ENCODE results near the gene SSC5D. TPM values are rescaled to one million over a fixed set of nuclear protein-coding genes. Genes with fewer than 3 reads are reported as not detected.

SSC5D gene
- total RNA-seq, 1 experiment from 2014 or later: 3.2 TPM

DNA sequence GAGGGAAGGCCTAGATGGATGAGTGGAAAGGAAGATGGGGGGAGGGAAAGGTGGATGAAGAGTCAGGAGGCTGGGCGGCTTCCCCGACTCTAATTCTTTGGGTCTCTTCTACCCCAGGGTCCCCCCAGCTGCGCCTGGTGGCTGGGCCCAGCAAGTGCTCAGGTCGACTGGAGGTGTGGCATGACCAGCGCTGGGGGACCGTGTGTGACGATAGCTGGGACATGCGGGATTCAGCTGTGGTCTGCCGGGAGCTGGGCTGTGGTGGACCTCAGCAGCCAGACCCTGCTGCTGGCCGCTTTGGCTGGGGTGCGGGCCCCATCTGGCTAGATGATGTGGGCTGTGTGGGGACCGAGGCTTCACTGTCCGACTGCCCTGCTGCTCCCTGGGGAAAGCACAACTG, 9.5 kb downstream of the SSC5D start:
- H4K5ac ChIP-seq (ENCODE audit: insufficient read length, low read depth, low read length): no peak overlapping the region
- no peak overlapping the region for H2BK12ac ChIP-seq (ENCODE audit: insufficient read length, low read depth, low read length)
- no peak overlapping the region for H3K4ac ChIP-seq (ENCODE audit: low read depth, low read length)
- H3K4me2 ChIP-seq (ENCODE audit: insufficient read depth, insufficient read length, low read length): no peak overlapping the region
- H2AK5ac ChIP-seq (ENCODE audit: insufficient read length, low read length): no peak overlapping the region
- H3K14ac ChIP-seq (ENCODE audit: insufficient read depth, low read length): no peak overlapping the region
- no peak overlapping the region for H2BK120ac ChIP-seq (ENCODE audit: low read depth, low read length, poor library complexity, severe bottlenecking)
- no peak overlapping the region for H2BK20ac ChIP-seq (ENCODE audit: low read depth, low read length, poor library complexity, severe bottlenecking)
- no peak overlapping the region for H4K8ac ChIP-seq (replicated peaks; ENCODE audit: insufficient read length, low read depth, low read length)
- no peaks in the 10 kb centered on the region; the same call in 1 of the 2 replicates for H3K27me3 ChIP-seq (ENCODE audit: insufficient read depth, low read length)
- H4K20me1 ChIP-seq (ENCODE audit: control insufficient read depth, insufficient read depth, insufficient read length): no peaks in the 10 kb centered on the region
- no peaks in the 10 kb centered on the region for H3K79me1 ChIP-seq (ENCODE audit: insufficient read depth, low read depth, low read length, poor library complexity, severe bottlenecking)
- no peak overlapping the region for H3K23ac ChIP-seq (ENCODE audit: insufficient read length, low read depth, low read length)
- no peak overlapping the region for H3K27ac ChIP-seq (ENCODE audit: insufficient read length, low read depth, low read length)
- no peak overlapping the region for H4K91ac ChIP-seq (ENCODE audit: insufficient read length, low read depth, low read length)
- Mint-ChIP-seq H3K27ac (no peak overlapping the region), H3K36me3 (ENCODE audit: insufficient read depth in 1 of 3, low read depth in 3 of 3) (no peaks in the 10 kb centered on the region; a peak in 3 of 7 replicates), H3K4me3 (0 out of 5 replicates have a peak overlapping the region, but pooled peaks of 1 of the 2 experiments have one; percentile 9), H3K4me1 (peaks cover 21 to 27% of the 10 kb centered on the region in 2 experiments), H3K27me3 (ENCODE audit: low read depth) (peaks cover 42% of the 10 kb centered on the region), H3K9me3 (peaks cover 5 to 6% of the 10 kb centered on the region in 2 experiments; a peak in 3 of 5 replicates)
- no peak overlapping the region for H2BK15ac ChIP-seq (ENCODE audit: low read depth, low read length)
- no peak overlapping the region for H3K9ac ChIP-seq (ENCODE audit: extremely low read depth, insufficient read length, low read length)
- H3K4me1 ChIP-seq (ENCODE audit: insufficient read depth, low read length): no peaks in the 10 kb centered on the region
- H3K79me2 ChIP-seq (ENCODE audit: insufficient read depth, low read length): no peaks in the 10 kb centered on the region
- WGBS (ENCODE audit: extremely low coverage, insufficient read length, low lambda C conversion rate): no CpG with 5 or more reads among the region's 13 CpGs
- no peak overlapping the region for H2AFZ ChIP-seq (ENCODE audit: low read length)
- no peak overlapping the region for H3K18ac ChIP-seq (ENCODE audit: insufficient read length, low read depth, low read length)
- no peak overlapping the region for H2BK5ac ChIP-seq (ENCODE audit: insufficient read length, low read length)
- no peaks in the 10 kb centered on the region for H3K23me2 ChIP-seq (ENCODE audit: insufficient read length, low read depth, low read length, poor library complexity, severe bottlenecking)
- no peak for DNase-seq
- H3T11ph ChIP-seq (ENCODE audit: low read length): no peak overlapping the region
- TF ChIP-seq, protein P1, sequence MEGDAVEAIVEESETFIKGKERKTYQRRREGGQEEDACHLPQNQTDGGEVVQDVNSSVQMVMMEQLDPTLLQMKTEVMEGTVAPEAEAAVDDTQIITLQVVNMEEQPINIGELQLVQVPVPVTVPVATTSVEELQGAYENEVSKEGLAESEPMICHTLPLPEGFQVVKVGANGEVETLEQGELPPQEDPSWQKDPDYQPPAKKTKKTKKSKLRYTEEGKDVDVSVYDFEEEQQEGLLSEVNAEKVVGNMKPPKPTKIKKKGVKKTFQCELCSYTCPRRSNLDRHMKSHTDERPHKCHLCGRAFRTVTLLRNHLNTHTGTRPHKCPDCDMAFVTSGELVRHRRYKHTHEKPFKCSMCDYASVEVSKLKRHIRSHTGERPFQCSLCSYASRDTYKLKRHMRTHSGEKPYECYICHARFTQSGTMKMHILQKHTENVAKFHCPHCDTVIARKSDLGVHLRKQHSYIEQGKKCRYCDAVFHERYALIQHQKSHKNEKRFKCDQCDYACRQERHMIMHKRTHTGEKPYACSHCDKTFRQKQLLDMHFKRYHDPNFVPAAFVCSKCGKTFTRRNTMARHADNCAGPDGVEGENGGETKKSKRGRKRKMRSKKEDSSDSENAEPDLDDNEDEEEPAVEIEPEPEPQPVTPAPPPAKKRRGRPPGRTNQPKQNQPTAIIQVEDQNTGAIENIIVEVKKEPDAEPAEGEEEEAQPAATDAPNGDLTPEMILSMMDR (conservative IDR thresholded peaks at IDR 0.05): no peak
- H3K56ac ChIP-seq (ENCODE audit: insufficient read length, low read depth, low read length): no peak overlapping the region
- no peaks in the 10 kb centered on the region for H3K9me3 ChIP-seq (ENCODE audit: control insufficient read depth, low read depth, low read length)

Measured in H9 (cell line).